GF-D8 (cell line): Measurements from ENCODE around the gene AATK.

Experiments used
- DNase-seq: peaks from one replicate; lab custom pipeline; 2025; lab: John Stamatoyannopoulos, UW

AATK gene

GRCh38 chr17:81180836-81181810, 15.1 kb upstream of the AATK start:
- DNase-seq: no peak

DNA sequence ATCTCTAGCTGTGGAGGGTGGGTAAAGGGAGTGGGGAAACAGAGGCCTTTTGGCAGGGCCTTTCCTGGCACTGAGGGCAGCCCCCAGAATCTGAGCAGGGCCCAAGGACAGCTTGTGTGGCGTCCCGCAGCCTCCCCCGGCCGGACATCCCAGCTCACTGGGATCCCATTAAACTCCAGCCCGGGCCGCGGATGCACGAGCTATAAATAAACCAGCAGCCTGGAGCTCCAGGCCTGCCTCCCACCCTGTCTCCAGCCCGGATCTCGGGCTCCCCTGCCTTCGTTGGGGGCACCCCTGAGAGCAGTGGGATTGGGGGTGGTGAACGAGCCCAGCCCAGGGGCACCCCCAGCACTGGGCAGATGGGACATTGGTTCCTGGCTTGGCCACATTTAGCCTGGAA, 13.8 kb upstream of the AATK start:
- no peak for DNase-seq

GRCh38 chr17:81179220-81179619, 13.2 kb upstream of the AATK start:
- DNase-seq: no peak

DNA sequence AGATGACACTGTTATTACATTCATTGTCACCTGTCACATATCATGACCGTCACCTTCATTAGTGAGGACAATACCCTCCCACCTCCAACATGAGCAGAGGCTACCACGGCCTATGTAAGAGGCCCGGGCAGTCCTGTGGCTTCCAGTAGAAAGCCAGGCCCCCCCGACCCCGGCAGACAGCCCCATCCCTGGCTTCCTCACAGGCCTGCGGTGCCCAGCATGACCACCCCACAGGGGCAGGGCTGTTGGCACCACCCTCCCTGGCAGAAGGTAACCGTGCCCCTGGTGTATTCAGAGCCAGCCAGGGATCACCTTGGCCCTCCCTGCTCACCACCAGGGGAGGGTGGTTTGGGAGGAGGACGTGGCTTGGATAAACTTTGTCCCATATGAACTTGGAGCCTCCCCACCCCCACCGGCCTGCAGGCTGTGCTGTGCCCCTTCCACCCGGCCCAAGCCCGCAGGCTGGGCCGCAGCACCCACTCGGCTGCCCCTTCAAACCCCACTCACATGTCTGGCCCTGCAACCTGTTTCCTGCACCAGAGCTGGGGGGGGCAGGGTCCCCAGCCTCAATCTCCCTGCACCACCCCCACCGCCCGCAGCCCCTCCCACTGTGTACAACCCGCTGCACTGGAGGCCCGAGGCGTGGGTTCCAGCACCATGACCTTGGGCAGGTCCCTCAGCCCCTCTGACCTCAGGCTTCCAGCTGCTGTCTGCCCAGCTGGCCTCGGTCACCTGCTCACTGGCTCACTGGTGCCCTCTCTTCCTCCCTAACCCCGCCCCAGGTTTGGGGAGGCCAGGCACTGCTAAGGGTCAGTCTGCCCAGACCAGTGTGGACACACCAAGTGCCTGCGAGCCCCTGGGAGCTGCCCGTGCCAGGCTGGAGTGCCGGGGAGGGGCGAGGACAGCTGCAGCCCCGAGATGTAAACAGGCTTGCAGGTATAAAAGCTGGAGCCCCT, 12.4 kb upstream of the AATK start:
- no peak for DNase-seq

- no peak for DNase-seq
These were observed 10.6 kb upstream of the AATK start for GRCh38 chr17:81176666-81177065.

DNA sequence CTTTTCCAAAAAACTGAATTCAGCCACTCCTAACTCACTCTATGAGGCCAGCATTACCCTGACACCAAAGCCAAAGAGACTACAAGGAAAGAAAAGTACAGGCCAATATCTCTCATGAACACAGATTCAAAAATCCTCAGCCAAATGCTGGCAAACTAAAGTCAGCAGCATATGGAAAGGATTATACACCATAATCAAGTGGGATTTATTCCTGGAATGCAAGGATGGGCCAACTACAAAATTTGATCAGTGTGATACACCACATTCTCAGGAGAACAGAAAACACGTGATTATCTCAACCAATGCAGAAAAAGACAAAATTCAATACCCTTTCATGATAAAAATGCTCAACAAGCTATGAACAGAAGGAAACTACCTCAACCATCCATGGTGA, 7.7 kb upstream of the AATK start:
- DNase-seq: no peak

DNA sequence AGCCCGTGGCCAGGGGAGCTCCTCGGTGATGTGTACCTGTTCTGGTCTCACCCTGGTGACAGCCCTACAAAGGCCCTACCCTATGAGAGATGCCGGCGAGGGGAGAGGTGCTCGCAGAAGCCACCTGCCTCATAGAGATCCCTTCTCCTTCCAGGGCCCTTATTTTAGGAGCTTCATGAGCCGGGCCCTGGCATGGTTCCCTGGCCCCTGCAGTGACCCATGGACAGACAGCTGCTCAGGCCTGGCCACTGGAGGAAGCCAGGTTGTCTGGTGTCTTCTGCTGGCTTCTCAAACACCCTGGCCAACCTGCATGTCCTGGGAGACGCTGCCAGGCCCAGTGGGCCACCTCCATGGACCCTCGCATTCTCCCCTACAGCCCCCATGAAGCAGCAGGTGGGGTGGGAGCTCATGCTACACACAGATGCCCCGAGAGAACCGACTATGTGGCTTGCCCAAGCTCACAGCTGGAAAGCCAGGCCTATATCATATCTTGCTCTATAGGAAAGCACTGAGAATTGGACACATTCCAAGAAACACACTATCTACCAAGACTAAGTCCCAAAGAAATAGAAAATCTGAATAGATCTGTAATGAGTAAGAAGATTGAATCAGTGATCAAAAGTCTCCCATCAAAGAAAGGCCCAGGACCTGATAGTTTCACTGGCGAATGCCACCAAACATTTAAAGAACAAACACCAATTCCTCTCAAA, 7.2 kb upstream of the AATK start:
- DNase-seq: no peak

GRCh38 chr17:81171941-81172340, 5.9 kb upstream of the AATK start:
- no peak for DNase-seq

DNA sequence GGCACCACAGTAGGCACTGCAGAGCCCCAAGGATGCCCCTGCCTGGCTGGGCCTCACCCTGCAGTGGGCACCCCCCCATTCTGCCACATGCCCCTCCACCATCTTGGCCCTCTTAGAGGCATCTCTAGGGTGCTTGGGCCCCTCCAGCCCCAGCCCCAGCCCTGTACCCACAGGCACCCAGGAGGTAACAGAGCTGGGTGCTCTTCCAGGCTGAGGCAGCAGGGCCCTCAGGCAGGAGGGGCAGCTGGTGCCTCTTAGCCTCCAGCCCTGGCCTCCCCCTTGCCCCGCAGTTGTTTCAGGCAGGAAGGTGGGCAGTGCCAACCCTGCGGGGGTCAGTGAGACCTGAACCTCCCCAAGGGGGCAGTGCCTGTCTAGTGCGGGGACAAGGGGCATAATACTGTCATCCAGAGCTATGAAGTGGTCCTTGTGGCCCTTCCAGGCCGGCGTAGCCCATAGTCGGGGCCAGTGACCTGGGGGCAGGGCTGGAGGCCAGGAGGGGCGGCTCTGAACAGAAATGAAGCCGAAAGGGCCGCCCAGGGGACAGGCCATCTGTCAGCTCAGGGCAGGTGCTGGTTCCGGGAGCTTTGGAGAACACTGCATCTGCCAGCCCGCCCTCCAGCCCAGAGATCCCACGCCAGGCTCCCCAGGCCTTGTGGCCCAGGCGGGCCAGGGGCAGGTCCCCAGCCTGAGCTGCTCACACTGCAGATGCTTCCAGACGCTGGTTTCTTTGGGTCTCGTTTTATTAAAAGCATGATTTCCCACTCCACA, 4.9 kb upstream of the AATK start:
- no peak for DNase-seq

DNA sequence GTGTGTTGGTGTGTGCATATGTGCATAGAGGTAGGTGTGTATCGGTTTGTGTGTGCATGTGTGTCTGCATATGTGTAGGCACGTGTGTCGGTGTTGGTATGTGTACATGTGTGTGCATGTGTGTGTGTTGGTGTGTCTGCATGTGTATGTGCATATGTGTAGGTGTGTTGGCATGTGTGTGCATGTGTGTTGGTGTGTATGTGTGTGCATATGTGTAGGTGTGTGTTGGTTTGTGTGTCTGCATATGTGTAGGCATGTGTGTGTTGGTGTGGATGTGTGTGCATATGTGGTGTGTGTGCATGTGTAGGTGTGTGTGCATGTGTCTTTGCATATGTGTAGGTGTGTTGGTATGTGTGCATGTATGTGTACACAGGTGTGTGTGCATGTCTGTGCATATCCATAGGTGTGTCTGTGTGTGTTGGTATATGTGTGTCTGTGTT, 3.9 kb upstream of the AATK start:
- DNase-seq: no peak

DNA sequence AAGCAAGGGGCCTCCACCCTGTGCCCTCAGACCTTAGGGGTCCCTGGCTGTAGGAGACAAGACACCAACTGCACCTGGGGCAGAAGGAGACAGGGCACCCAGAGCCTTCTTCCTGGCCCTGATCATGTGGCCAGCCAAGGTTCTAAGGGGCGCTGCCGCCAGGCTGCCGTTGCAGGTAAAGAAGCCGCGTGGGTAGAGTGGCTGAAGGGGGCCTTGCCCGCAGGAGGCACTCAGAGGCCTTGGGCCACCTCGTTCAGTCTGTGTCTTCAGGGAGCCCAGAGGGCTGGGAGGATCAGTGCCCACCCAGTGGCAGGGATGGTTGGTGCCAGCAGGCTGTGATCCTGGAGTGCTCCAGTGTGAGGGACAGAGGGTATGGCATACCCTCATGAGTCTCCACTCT, 1.6 kb upstream of the AATK start:
- no peak for DNase-seq

GRCh38 chr17:81167194-81167524, 1.1 kb upstream of the AATK start:
- no peak for DNase-seq

- no peak for DNase-seq
These were observed 582 bp downstream of the AATK start, which contains the start of gene PVALEF for GRCh38 chr17:81165246-81166032. PVALEF (plus strand) TSS chr17:81165507; CDS start chr17:81181227, 15,720 bp downstream.

DNA sequence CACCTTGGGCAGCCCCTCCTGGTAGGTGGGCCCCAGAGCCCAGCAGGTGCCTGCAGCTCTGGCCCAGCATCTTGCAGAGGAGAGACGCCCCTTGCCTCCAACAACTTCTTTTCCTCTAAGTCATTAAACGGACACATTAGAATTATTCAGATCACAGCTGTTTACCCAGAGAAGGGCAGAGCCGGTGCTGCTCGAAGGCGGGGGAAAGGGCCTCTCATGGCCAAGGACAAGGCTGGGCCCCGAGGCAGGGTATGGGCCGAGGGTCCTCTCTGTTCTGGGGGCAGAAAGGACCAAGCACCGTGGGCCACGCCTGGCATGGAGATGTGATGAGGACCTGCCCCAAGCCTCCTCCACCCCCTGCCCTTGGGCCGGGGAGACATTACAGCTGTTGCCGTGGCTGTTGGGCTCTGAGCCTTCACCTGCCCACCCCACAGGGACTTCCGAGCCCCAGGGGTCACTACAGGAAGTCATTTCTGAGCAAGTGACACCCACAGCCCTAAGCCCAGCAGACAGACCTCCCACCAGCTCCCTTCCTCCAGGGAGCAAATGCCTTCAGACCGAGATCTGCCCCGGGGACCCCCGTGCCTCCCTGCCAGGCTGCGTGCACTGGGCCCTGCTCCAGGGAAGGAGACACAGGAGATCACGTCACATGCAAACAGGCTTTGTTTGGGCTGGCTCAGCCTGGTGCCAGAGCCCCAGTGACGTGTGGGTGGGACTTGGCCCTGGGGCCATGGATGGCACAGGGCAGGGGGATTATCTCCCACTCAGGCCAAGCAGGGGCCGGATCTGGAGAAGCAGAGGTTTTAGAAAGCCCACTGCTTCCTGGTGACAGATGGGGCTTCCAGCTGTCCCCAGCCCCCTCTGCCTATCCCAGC, 1.4 kb downstream of the AATK start:
- DNase-seq: no peak

- DNase-seq: no peak
These were observed 2.2 kb downstream of the AATK start for GRCh38 chr17:81163703-81164370.

DNA sequence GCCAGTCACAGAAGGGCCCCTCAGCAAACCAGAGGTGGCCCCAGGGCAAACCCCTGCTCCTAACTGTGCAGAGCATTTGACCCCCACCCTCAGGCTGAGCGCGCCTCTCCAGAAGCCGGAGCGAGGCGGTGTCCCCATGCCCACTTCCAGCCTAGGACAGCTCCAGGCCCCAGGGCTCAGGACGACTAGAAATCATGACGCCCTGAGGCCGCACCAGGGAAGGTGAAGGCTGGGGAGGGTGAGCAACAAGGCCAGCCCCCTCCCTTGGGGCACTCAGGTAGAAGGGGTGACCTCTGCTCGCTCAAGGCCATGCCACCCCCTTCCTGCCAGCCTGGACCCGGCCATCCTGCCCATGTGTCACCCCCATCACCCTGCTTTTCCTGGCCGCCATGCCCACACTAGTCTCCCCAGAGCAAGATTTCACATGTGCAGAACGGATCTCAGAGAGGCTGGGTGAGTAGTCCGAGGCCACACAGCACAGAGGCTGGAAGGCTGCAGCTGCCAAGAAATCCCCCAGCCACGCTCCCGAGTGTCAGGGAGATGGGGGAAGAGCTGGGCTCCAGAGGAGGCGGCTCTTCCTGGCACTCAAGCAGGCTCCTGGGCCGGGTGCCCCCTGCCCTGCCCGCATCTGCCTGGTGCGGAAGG, 2.8 kb downstream of the AATK start:
- no peak for DNase-seq

- no peak for DNase-seq
These were observed 3.5 kb downstream of the AATK start for GRCh38 chr17:81162491-81162890.

DNA sequence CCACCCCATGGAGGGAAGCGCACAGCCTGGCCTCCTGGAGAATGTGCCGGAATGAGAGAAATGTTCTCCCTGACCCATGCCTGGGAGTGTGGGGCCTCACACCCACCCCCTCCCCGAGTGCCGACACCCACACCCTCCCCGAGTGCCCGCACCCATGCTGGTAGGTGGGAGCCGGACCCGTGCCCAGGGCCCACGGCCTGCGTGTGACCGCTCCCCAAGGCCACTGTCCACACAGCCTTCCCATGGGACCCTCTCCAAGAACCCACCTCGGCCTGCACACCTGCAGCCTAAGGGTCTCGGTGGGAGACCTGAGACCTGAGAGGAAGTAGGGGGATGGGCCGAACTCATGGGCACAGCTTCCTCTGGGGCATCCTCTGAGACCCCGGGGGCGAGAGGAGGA, 4.0 kb downstream of the AATK start:
- DNase-seq: no peak
